Stimulated activated CD8-positive, alpha-beta memory T cell treated with anti-CD3 and anti-CD28 coated beads, Interleukin-15, amount 100 ng/mL, for 24 hours (primary cell): ENCODE measurements around the gene TMUB2.
"Not testable (repeated sequence)": the region's sequence is repeated elsewhere in the genome, so short reads cannot be mapped to it uniquely, and the experiment has no call there.

Experiments used
- DNase-seq: peaks from one replicate; pipeline ENCODE4 v3.0.0-alpha.2; 2020; ENCODE audit warnings: low read depth

TMUB2 gene

DNA sequence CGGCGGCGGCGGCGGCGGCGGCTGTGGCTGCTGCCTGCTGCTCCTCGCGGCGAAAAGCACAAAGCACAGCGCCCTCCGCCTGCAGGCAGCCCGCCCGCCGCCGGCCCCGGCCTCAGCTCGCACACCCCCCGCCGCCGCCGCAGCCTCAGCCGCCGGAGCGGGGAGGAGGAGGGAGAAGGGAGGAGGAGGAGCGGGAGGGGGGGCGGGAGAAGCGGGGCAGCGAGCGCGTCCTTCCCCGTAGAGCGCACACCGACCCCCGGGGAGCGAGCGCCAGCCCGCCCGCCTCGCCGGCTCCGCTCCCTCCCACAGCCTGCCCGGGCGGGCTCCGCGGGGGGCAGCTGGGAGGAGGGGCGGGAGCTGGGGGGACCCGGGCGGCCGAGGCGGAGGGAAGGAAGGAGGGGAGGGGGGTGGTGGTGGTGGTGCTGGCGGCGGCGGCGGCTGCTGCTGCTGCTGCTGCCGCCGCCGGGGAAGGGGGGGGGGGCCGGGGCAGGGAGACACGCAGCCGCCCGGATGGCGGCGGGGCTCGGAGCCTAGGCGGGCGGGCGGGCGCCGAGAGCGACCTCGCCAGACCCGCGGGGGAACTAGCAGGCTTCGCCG lies 32.9 kb downstream of the TMUB2 start, which contains the start of gene UBTF:
TSS of gene UBTF (minus strand) at position 60 of the 597 bp plus-strand sequence. CDS start 1,446 bp downstream, outside the sequence.
- DNase-seq, result no peak

DNA sequence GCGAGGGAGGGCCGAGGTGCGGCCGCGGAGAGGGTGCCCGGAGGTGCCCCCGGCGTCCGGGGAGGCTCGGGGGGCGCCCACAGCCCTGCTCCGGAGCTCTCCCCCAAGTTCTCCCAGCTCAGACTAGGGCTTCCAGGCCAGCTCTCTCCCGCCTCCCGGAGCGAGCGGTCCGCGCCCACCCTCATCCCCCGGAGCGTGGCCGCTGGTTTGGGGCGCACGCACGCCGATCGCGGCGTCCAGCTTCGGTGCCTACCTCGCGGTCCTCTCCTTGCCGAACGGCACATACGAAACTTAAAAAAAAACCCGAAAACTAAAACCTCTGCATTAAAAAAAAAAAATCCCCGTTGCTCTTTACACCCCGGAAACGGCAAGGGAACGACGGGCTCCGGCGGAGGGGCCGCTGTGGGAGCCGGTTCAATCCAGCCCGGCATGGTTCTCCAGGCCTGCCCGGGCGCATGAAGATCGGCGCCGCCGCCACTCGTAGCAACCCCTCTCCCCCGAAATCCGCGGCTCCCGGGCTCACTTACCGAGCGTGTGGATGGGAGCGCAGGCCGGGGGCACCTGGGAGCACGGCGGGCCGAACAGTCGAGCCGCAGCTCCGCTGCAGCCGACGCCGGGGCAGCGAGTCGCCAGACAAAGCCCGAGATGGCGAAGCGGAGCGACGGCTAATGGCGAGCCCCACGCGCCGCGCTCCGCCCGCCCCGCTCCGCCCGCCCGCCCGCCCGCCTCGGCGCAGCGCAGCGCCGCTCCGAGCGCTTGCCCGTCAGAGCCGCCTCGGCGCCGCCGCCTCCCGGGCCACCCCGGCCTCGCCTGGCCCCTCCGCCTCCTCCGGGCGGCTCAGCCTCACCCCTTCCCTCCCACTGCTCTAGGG lies 33.7 kb downstream of the TMUB2 start:
- DNase-seq, result no peak

DNA sequence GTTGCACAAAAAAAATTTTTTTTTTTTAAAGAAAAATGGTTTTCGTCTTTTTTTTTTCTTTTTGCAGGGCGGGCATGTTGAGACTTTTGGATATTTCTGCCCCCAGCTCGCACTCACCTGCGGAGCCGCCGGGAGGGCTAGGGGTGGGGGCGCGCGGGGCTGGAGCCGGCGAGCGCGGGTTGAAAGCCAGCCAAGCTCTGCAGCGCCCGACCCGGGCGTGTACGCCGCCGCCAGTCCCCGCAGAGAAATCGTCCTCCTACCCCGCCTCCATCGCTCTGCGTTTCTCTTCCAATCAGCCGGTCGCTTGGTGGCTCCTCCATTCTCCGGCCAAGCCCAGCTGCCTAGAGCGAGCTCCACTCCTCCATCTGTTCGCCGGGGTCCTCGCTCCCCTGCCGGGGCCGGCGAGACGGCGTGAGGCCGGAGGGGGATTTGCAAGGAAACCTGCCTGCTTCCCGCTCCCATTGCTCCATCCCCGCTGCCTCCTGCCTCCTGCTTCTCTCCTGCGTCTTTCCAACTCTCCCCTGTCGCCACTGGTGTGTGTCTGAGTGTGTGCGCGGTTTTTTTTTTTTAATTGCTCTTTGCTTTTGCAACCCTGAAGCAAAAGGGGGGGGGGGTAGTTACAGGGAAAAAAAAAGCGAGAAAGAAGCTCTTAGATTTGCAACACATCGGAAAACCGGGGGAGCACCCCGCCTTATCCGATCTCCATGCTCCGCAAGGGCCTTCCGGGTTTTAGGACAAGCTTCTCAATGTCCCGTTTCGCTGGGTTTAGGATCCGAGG lies 34.5 kb downstream of the TMUB2 start:
- no peak for DNase-seq

DNA sequence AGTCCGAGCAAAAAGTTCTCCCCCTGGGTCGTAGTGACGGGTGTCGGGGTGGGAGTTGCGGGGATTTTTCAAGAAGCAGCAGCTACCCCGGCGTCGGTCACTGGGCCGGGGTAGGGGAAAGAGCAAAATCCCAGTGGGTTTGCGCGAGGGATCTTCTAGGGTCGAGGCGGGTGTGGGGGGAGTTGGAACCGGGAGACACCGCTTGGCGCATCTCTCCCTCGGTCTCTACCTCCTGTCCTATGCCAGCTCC lies 35.0 kb downstream of the TMUB2 start:
- DNase-seq, result no peak

DNA sequence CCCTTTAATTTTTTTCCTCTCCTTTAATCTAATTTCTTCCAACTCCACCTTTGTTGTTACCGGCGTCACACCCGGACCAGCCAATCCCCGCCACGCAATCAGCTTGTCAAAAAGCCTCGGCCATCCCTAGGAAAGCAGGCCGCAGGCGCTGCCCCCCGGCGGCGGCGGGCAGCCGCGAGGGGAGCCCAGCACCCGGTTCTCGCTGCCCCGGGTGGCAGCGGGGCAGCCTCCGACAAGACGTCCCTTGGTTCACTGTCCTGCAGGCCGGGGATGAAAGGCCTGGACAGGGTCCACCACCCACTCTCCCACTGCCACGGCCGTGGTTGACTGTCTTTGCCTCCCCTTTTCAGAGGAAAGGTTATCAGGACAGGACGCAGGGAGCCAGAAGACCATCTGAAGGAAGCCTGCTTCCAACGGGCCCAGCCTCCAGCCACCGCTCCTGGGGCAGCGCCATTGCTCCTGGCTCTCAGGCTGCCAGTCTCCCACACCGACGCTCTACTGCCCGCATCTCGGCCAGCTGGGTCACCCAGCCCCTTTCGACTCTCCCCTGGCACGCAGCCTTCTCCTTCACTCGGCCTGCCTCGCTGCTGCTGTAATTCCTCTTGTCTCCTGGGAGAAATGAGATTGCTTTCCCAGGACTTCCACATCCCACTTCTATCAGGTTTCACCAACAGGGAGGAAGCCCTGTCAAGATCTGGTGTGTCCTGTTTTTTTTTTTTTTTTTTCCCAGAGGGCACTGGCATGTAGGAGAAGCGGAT lies 35.5 kb downstream of the TMUB2 start:
- no peak for DNase-seq

DNA sequence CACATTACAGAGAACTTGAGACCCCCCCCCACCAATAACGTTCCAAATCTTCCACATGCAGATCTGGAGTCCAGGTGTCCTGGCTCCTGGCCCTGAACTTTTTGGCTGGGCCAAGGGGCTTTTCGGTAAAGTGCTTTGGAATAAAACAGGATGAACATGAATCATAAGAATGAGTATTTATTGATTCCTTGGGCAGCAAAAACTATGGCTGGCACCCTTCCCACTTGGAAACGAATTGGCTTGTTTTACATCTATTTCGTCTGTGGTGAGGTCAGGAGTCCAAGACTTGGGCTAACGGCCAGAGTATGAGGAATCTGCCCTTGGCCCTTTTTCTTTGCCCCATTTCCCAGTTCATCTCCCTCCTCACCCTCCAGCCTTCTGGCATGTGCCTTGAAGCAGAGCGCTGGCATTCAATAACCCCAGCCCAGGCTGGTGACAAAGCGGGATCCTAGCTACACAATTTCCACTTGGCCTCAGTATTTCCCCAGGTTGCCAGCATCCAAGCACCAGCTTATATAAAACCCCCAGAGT lies 36.8 kb downstream of the TMUB2 start:
- no peak for DNase-seq

DNA sequence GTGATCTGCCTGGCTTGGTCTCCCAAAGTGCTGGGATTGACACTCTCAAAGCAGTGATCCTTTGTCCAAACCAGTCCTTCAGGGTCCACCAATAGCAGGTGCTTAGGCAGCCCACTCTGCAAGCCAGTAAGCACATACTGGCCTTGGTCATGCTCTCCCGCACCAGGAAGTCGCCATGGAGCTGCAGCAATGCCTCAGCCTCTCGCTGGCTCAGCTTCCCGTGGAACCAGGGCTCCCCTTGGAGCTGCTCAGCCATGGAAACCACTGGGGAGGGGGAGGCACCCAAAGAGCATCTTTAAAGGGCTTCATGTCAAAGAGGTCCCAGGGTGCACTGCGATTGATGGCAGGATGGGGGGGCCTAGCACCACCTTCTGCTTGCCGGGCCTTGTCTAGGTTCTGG lies 42.3 kb downstream of the TMUB2 start:
- no peak for DNase-seq

DNA sequence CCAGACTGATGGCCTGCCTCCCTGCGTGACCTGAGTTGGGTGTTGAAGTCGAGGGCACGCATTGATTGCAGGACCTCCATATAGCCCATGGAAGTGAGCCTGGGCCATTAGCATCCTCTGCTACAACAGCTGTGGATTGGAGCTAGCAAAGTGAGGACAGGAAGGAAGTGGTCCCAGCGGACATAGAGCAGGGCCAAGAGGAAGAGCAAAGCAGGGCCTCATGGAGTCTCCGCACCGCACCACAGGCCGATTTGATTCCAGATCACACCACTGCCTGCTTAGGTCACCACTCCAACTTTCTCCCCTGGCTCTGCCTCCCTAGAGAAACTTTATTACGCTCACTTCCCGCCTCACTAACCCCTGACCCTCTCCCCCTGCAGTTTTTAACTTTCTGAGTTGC lies 43.4 kb downstream of the TMUB2 start:
- DNase-seq, result no peak

DNA sequence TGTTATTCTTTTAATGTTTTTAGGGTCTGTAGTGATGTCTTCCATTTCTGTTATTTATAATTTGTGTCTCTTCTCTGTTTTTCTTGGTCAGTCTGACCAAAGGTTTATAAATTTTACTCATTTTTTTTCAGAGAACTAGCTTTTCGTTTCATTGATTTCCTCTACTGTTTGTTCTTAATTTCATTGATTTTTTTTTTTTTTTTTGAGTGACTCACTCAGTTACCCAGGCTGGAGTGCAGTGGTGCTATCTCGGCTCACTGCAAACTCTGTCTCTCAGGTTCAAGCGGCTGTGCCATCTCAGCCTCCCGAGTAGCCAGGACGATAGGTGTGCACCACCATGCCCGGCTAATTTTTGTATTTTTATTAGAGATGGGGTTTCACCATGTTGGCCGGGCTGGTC lies 45.3 kb downstream of the TMUB2 start:
- no peak for DNase-seq

DNA sequence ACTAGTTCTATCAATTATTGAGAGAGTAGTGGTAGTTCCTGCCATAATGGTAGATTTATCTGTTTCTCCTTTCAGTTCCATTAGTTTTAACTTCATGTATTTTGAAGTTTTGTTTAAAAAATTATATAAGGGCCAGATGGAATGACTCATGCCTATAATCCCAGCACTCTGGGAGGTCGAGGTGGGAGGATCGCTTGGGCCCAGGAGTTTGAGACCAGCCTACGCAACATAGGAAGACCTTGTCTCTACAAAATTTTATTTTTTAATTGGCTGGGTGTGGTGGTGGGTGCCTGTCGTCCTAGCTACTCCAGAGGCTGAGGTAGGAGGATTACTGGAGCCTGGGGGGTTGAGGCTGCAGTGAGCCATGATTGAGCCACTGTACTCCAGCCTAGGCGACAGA lies 46.8 kb downstream of the TMUB2 start:
- no peak for DNase-seq

DNA sequence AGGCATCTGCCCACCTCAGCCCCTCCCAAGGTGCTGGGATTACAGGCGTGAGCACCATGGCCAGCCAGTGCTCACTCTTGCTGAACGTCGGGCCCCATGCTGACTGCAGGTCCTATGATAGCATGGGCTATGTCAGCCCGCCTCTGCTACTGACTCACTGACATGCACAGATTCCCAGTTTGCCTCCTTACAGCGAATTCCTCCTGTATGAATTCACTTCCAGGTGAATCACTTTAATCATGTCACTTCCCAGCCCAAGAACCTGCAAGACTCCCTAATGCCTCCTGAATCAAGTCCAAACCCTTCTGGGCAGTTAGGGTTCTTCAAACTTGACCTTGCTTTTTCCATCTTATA lies 48.8 kb downstream of the TMUB2 start:
- no peak for DNase-seq

DNA sequence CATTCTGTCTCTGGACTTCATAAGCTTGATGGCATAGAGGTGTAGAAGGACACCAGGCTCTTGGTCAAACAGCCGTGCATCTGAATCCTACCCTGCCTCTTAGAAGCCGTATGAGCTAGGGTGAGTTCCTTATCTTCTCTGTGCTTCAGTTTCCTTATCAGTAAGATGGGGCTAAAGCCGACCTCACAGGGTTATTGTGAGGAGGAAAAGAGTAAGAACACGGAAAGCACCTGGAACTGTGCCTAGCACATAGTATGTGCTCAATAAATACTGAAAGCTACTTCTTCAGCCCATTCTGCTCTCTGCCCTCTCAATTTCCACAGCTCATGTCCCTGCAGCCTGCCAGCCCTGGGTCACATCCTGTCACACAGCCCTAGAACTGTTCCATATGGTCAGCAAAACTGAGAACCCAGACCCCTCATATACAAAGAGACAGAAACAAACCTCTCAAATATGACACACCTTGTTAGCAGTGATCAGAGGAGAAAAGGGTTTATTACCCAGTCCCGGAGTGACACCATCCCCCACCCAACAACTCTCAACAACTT lies 49.7 kb downstream of the TMUB2 start:
- DNase-seq, result no peak

DNA sequence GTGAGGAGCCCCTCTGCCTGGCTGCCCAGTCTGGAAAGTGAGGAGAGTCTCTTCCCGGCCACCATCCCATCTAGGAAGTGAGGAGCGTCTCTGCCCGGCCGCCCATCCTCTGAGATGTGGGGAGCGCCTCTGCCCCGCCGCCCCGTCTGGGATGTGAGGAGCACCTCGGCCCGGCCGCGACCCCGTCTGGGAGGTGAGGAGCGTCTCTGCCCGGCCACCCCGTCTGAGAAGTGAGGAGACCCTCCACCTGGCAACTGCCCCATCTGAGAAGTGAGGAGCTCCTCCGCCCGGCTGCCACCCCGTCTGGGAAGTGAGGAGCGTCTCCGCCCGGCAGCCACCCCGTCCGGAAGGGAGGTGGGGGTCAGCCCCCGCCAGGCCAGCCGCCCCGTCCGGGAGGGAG lies 51.1 kb downstream of the TMUB2 start:
- DNase-seq, result not testable (repeated sequence)

DNA sequence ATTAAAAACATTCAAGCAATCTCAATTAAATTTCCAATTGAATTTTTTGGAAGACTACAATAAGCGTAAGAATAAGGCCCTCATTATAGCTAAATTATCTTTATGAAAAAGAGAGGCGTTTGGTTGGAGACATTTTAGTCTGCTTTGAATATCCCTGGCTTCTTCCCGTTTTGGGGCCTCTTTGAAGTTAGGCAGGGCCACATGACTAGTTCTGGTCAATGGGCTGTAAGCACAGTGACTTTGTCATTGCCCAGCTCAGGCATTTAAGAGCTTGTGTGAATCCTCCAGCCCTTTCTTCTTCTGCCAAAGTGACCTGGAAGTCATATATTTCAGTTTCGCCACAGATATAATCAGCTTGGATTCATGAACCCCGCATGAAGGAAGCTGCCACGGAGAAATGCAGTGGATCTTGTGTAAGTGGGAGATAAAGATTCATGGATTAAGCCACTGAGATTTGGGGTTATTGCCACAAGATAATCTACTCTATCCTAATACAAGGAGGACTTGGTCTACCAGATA lies 54.4 kb downstream of the TMUB2 start:
- DNase-seq, result no peak
